ENCODE results near the gene LYRM1.

- TF ChIP-seq CTCF (IDR thresholded peaks at IDR 0.05; ENCODE audit: low read length) (no peak), EZH2 (IDR thresholded peaks at IDR 0.05; ENCODE audit: borderline replicate concordance, low read length) (no peak)
Observed at GRCh38 chr16:20900299-20901067, at the start of gene LYRM1, which contains the start of gene DCUN1D3.
